HCT116 (cell line): ENCODE data around the gene DEFB112. TPM values are rescaled to one million over a fixed set of nuclear protein-coding genes. Genes with fewer than 3 reads are reported as not detected.

Experiments
- ATAC-seq: fragments of 200-7000 bp; cut with Tn5 transposase; 2 replicates; pipeline ENCODE4 v1.9.1; 2020; ENCODE audit warnings: mild to moderate bottlenecking, moderate library complexity
- BruUV-seq: library from RNA; stranded (reverse); fragments of 400-500 nt; replicated peaks from 2 replicates; lab custom pipeline; 2021; lab: Mats Ljungman, UMichigan
- CTCF ChIA-PET: fragments of 300-600 bp; sonication (Branson Sonifier 250); formaldehyde crosslinking; loops from one replicate; lab custom pipeline; 2021; ENCODE audit warnings: antibody characterized with exemption; lab: Charles Lee
- POLR2A ChIA-PET: fragments of 300-600, 350-600 bp; sonication (Branson Sonifier 250); formaldehyde crosslinking; loops from one replicate; lab custom pipeline; 2021; ENCODE audit warnings: antibody characterized with exemption; lab: Charles Lee
- RAD21 ChIA-PET, 2 experiments: fragments of 300-600 bp; sonication (Branson Sonifier 250); formaldehyde crosslinking; loops; one replicate each; lab custom pipeline; 2023; ENCODE audit warnings: low total read pairs in 2 of 2; ENCODE audit not compliant: uncharacterized antibody in 2 of 2, unreplicated experiment in 2 of 2, low non-redundant PET in 1 of 2; lab: Charles Lee
- DNase-seq: peaks from one replicate; pipeline ENCODE4 v3.0.0-alpha.2; 2010; ENCODE audit warnings: low read depth, low spot score
- H2AFZ ChIP-seq: fragments of 200-600 bp; shearing (Covaris generic), sonication (generic); 2 replicates; pipeline ENCODE4 v1.6.1; 2017; ENCODE audit warnings: low read depth, mixed run types, mixed read lengths, antibody characterized with exemption, low read length; ENCODE audit not compliant: poor library complexity, severe bottlenecking
- H3K27ac ChIP-seq: 2 replicates; pipeline ENCODE4 v1.5.1; 2012; ENCODE audit warnings: low read depth, low read length
- H3K27me3 ChIP-seq: fragments of 200-600 bp; sonication (generic); 2 replicates; pipeline ENCODE4 v1.6.1; 2016; ENCODE audit warnings: mixed run types, low read length, mixed read lengths; ENCODE audit not compliant: insufficient read depth
- H3K36me3 ChIP-seq, 2 experiments: fragments of 200-500 bp in 1 of 2; fragments of 200-600 bp in 1 of 2; sonication (Bioruptor generic) in 1 of 2; sonication (generic) in 1 of 2; 2 replicates each; pipeline versions ENCODE4 v1.5.1 to v1.6.1; 2014 to 2016; ENCODE audit warnings: low read length in 2 of 2, inconsistent platforms in 1 of 2, mixed read lengths in 1 of 2, mixed run types in 1 of 2; ENCODE audit not compliant: insufficient read depth in 2 of 2, control insufficient read depth in 1 of 2
- H3K4me1 ChIP-seq, 2 experiments: fragments of 200-600 bp in 1 of 2; sonication (generic) in 1 of 2; 2 replicates each; pipeline versions ENCODE4 v1.5.1 to v1.6.1; 2012 to 2017; ENCODE audit warnings: low read length in 2 of 2, inconsistent platforms in 1 of 2, mild to moderate bottlenecking in 1 of 2, mixed read lengths in 1 of 2, mixed run types in 1 of 2, moderate library complexity in 1 of 2; ENCODE audit not compliant: insufficient read depth in 2 of 2, control insufficient read depth in 1 of 2
- H3K4me2 ChIP-seq: fragments of 200-600 bp; sonication (generic); 2 replicates; pipeline ENCODE4 v1.6.1; 2017; ENCODE audit warnings: mixed run types, low read length, mixed read lengths
- H3K4me3 ChIP-seq, 2 experiments: fragments of 200-600 bp in 1 of 2; sonication (generic) in 1 of 2; replicated peaks in 1 of 2; 2 replicates each; pipeline ENCODE4 v1.5.1; 2011 to 2016; ENCODE audit warnings: low read length in 2 of 2, control low read depth in 1 of 2, low read depth in 1 of 2, mild to moderate bottlenecking in 1 of 2, mixed read lengths in 1 of 2, mixed run types in 1 of 2
- H3K79me2 ChIP-seq: fragments of 200-600 bp; sonication (generic); 2 replicates; pipeline ENCODE4 v1.6.1; 2017; ENCODE audit warnings: mild to moderate bottlenecking, mixed run types, low read length, moderate library complexity, mixed read lengths; ENCODE audit not compliant: insufficient read depth
- H3K9ac ChIP-seq: fragments of 200-600 bp; sonication (generic); 2 replicates; pipeline ENCODE4 v1.6.1; 2016; ENCODE audit warnings: low read length, mixed read lengths
- H3K9me2 ChIP-seq: fragments of 200-600 bp; sonication (generic), shearing (Covaris generic); 2 replicates; pipeline ENCODE4 v1.6.1; 2017; ENCODE audit warnings: mixed run types, mild to moderate bottlenecking, moderate library complexity; ENCODE audit not compliant: insufficient read depth
- H3K9me3 ChIP-seq, 2 experiments: fragments of 200-500 bp in 1 of 2; fragments of 200-600 bp in 1 of 2; sonication (Bioruptor generic) in 1 of 2; sonication (generic) in 1 of 2; 2 replicates each; pipeline ENCODE4 v1.6.1; 2014 to 2017; ENCODE audit warnings: low read length in 2 of 2, mixed read lengths in 2 of 2, inconsistent platforms in 1 of 2, low read depth in 1 of 2, mild to moderate bottlenecking in 1 of 2, mixed run types in 1 of 2, moderate library complexity in 1 of 2; ENCODE audit not compliant: control insufficient read depth in 1 of 2, insufficient read depth in 1 of 2
- H4K20me1 ChIP-seq: fragments of 200-600 bp; sonication (generic), shearing (Covaris generic); 2 replicates; pipeline ENCODE4 v1.6.1; 2017; ENCODE audit warnings: mixed run types, mild to moderate bottlenecking, moderate library complexity; ENCODE audit not compliant: insufficient read depth
- CBX3 ChIP-seq: IDR thresholded peaks from 2 replicates; pipeline ENCODE4 v1.6.1; 2012; ENCODE audit warnings: low read depth
- EGR1 ChIP-seq: IDR thresholded peaks from 2 replicates; pipeline ENCODE4 v1.6.1; 2012; ENCODE audit warnings: low read depth
- JUND ChIP-seq: IDR thresholded peaks from 2 replicates; pipeline ENCODE4 v1.6.1; 2012
- YY1 ChIP-seq: IDR thresholded peaks from 2 replicates; pipeline ENCODE4 v1.6.1; 2011; ENCODE audit warnings: low read length, low read depth, moderate library complexity, mild to moderate bottlenecking; ENCODE audit not compliant: insufficient replicate concordance; ENCODE audit errors: extremely low read depth
- ZFX ChIP-seq: fragments of 450-650 bp; IDR thresholded peaks from 2 replicates; pipeline ENCODE4 v1.6.1; 2017
- intact Hi-C: fragments of 100-400 bp; cut with micrococcal nuclease; formaldehyde crosslinking; loops from 2 replicates; pipeline ENCODE4 v1.10.0; 2022
- total RNA-seq: library from RNA; stranded (reverse); gene quantifications from one replicate; pipeline ENCODE4 v1.2.1, GENCODE V29; 2021; ENCODE audit not compliant: unreplicated experiment
- TF ChIP-seq, protein P1 (sequence below), 3 experiments: fragments of 200-600 bp in 1 of 3; sonication (generic) in 1 of 3; IDR thresholded peaks in 2 of 3; conservative IDR thresholded peaks in 1 of 3; 2 replicates each; pipeline ENCODE4 v1.5.1; 2012 to 2017; ENCODE audit warnings: low read depth in 2 of 3, low read length in 2 of 3, antibody characterized with exemption in 1 of 3, borderline replicate concordance in 1 of 3, control low read depth in 1 of 3, mild to moderate bottlenecking in 1 of 3, mixed read lengths in 1 of 3, mixed run types in 1 of 3, moderate library complexity in 1 of 3; ENCODE audit not compliant: insufficient read depth in 1 of 3
- TF ChIP-seq, protein P2 (sequence below): IDR thresholded peaks from 2 replicates; pipeline ENCODE4 v1.6.1; 2012; ENCODE audit warnings: low read depth

Gene DEFB112
- total RNA-seq, 1 experiment from 2014 or later, result not detected

DNA sequence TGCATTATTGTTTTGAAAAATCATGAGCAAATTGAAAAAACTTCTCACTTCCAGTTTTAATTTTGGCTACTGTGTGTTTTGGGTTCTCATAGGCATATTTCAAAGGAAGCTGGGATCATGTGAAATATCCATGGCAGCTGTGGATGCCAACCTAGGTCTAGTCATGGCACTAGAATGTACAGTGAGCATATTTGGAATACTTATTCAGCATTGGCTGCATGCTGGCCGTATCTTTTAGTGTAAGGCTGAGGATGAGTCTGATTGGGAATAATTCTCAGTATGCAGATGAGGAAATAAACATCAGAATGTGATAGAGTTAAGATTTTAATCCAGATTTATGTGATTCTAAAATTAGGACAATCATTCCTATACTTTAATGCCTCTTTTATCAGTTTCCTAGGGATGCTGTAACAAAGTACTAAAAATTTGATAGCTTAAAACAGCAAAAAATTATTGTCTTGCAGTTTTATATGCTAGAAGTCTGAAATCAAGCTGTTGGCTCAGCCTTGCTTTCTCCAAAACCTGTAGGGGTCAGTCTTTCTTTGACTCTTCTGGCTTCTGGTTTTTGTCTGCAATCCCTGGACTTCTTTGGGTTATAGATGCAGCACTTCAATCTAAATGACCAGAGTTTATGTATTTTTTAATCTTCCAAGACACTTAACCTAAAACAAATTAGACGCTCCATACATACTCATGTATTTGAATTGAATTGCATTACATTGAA lies 37.7 kb upstream of the DEFB112 start:
- ChIA-PET CTCF (no interaction called here), POLR2A (no interaction called here), RAD21 (no interaction called here)
- no peaks in the 10 kb centered on the region for H3K4me1 ChIP-seq
- no peaks in the 10 kb centered on the region; the same call in 1 of the 2 replicates for H3K27me3 ChIP-seq
- TF ChIP-seq CBX3, result no peak
- TF ChIP-seq, protein P1, sequence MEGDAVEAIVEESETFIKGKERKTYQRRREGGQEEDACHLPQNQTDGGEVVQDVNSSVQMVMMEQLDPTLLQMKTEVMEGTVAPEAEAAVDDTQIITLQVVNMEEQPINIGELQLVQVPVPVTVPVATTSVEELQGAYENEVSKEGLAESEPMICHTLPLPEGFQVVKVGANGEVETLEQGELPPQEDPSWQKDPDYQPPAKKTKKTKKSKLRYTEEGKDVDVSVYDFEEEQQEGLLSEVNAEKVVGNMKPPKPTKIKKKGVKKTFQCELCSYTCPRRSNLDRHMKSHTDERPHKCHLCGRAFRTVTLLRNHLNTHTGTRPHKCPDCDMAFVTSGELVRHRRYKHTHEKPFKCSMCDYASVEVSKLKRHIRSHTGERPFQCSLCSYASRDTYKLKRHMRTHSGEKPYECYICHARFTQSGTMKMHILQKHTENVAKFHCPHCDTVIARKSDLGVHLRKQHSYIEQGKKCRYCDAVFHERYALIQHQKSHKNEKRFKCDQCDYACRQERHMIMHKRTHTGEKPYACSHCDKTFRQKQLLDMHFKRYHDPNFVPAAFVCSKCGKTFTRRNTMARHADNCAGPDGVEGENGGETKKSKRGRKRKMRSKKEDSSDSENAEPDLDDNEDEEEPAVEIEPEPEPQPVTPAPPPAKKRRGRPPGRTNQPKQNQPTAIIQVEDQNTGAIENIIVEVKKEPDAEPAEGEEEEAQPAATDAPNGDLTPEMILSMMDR (IDR thresholded peaks at IDR 0.05 in 2 of 3, conservative IDR thresholded peaks at IDR 0.05 in 1 of 3; ENCODE audit: borderline replicate concordance in 1 of 3, insufficient read depth in 1 of 3, low read depth in 2 of 3, low read length in 2 of 3), result peak in 2 of 3 experiments; percentile 16 to 26; a peak in 3 of 6 replicates
- no peaks in the 10 kb centered on the region for H3K79me2 ChIP-seq
- no peaks in the 10 kb centered on the region for H4K20me1 ChIP-seq
- H3K36me3 ChIP-seq, result no peaks in the 10 kb centered on the region
- no peak overlapping the region for H3K4me2 ChIP-seq
- H3K27ac ChIP-seq, result no peak overlapping the region
- intact Hi-C loops, result no loop called here
- no peak overlapping the region for H3K9ac ChIP-seq
- DNase-seq (no peak), ATAC-seq (no peak)
- no TSS peak for BruUV-seq
- H3K9me2 ChIP-seq, result no peaks in the 10 kb centered on the region
- no peak overlapping the region for H2AFZ ChIP-seq
- H3K4me3 ChIP-seq, result no peak overlapping the region
- H3K9me3 ChIP-seq, result no peaks in the 10 kb centered on the region

DNA sequence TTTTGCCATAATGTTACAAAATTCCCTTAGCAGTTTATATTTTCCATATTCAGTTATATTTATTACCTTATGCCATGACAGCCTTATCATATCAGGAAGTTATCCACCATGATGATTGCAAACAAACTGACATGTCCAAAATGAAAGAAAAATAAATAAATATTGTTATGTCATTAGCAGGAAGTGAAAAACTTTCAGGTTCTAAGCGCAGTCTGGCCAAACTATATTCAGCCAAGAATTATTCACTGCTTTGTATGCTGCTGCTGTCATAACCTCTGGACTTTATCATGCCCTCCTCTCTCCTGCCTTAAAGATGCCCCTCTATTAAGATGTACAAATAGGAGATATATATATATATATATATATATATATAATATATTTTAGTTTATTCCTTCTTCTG lies 27.7 kb upstream of the DEFB112 start:
- POLR2A ChIA-PET, result no interaction called here
- BruUV-seq, result no TSS peak

More for the DNA sequence above, 27.7 kb upstream of the DEFB112 start:
- no peak for TF ChIP-seq ZFX
- TF ChIP-seq JUND, result no peak
- TF ChIP-seq, protein P2, sequence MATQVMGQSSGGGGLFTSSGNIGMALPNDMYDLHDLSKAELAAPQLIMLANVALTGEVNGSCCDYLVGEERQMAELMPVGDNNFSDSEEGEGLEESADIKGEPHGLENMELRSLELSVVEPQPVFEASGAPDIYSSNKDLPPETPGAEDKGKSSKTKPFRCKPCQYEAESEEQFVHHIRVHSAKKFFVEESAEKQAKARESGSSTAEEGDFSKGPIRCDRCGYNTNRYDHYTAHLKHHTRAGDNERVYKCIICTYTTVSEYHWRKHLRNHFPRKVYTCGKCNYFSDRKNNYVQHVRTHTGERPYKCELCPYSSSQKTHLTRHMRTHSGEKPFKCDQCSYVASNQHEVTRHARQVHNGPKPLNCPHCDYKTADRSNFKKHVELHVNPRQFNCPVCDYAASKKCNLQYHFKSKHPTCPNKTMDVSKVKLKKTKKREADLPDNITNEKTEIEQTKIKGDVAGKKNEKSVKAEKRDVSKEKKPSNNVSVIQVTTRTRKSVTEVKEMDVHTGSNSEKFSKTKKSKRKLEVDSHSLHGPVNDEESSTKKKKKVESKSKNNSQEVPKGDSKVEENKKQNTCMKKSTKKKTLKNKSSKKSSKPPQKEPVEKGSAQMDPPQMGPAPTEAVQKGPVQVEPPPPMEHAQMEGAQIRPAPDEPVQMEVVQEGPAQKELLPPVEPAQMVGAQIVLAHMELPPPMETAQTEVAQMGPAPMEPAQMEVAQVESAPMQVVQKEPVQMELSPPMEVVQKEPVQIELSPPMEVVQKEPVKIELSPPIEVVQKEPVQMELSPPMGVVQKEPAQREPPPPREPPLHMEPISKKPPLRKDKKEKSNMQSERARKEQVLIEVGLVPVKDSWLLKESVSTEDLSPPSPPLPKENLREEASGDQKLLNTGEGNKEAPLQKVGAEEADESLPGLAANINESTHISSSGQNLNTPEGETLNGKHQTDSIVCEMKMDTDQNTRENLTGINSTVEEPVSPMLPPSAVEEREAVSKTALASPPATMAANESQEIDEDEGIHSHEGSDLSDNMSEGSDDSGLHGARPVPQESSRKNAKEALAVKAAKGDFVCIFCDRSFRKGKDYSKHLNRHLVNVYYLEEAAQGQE, result no peak
- no peak for TF ChIP-seq EGR1
- no peak for TF ChIP-seq CBX3
- no peak for TF ChIP-seq YY1
- TF ChIP-seq, protein P1 (IDR thresholded peaks at IDR 0.05 in 2 of 3, conservative IDR thresholded peaks at IDR 0.05 in 1 of 3; ENCODE audit: borderline replicate concordance in 1 of 3, insufficient read depth in 1 of 3, low read depth in 2 of 3, low read length in 2 of 3), result no peak
- intact Hi-C loops, result no loop called here
- H3K4me3 ChIP-seq, result no peak overlapping the region
- no peaks in the 10 kb centered on the region for H3K9me3 ChIP-seq
- H3K27ac ChIP-seq, result no peak overlapping the region
- H3K79me2 ChIP-seq, result no peaks in the 10 kb centered on the region
- H3K4me2 ChIP-seq, result no peak overlapping the region
- ATAC-seq (no peak), DNase-seq (no peak)
- H4K20me1 ChIP-seq, result no peaks in the 10 kb centered on the region; the same call in 1 of the 2 replicates
- no peak overlapping the region for H2AFZ ChIP-seq
- no peaks in the 10 kb centered on the region for H3K36me3 ChIP-seq
- H3K27me3 ChIP-seq, result no peaks in the 10 kb centered on the region
- no peaks in the 10 kb centered on the region for H3K9me2 ChIP-seq
- ChIA-PET CTCF (no interaction called here), RAD21 (no interaction called here)
- H3K9ac ChIP-seq, result no peak overlapping the region
- no peaks in the 10 kb centered on the region for H3K4me1 ChIP-seq
